ENCODE measurements around the gene PCDHA13.
"Not testable (repeated sequence)": the region's sequence is repeated elsewhere in the genome, so short reads cannot be mapped to it uniquely, and the experiment has no call there.

The PCDHA13 gene

DNA sequence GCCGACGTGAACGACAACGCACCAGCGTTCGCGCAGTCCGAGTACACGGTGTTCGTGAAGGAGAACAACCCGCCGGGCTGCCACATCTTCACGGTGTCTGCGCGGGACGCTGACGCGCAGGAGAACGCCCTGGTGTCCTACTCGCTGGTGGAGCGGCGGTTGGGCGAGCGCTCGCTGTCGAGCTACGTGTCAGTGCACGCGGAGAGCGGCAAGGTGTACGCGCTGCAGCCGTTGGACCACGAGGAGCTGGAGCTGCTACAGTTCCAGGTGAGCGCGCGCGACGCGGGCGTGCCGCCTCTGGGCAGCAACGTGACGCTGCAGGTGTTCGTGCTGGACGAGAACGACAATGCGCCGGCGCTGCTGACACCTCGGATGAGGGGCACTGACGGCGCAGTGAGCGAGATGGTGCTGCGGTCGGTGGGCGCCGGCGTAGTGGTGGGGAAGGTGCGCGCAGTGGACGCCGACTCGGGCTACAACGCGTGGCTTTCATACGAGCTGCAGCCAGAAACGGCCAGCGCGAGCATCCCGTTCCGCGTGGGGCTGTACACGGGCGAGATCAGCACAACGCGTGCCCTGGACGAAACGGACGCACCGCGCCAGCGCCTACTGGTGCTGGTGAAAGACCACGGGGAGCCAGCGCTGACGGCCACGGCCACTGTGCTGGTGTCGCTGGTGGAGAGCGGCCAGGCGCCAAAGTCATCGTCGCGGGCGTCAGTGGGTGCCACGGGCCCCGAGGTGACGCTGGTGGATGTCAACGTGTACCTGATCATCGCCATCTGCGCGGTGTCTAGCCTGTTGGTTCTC is 31.9 kb upstream of the PCDHA13 start:
- not testable (repeated sequence) for H2AFZ ChIP-seq (ENCODE audit: low read length, unreplicated experiment); H3K27me3 ChIP-seq (ENCODE audit: insufficient read depth, low read length); H3K4me1 ChIP-seq (ENCODE audit: control insufficient read depth, insufficient read depth, low read length, unreplicated experiment); H3K4me3 ChIP-seq (ENCODE audit: low read depth, low read length); H3K36me3 ChIP-seq (ENCODE audit: insufficient read depth, low read length); H3K27ac ChIP-seq (ENCODE audit: low read depth, low read length); H3K79me2 ChIP-seq (ENCODE audit: control insufficient read depth, insufficient read depth, low read length, unreplicated experiment)

- Histone ChIP-seq H3K27me3 (ENCODE audit: insufficient read depth, low read length) (no peaks in the 10 kb centered on the region), H2AFZ (ENCODE audit: low read length, unreplicated experiment) (no peak within 1 kb of the TSS), H3K4me1 (ENCODE audit: control insufficient read depth, insufficient read depth, low read length, unreplicated experiment) (no peaks in the 10 kb centered on the region), H3K79me2 (ENCODE audit: control insufficient read depth, insufficient read depth, low read length, unreplicated experiment) (no peaks in the 10 kb centered on the region), H3K36me3 (ENCODE audit: insufficient read depth, low read length) (no peaks in the 10 kb centered on the region), H3K27ac (ENCODE audit: low read depth, low read length) (no peak within 1 kb of the TSS), H3K4me3 (ENCODE audit: low read depth, low read length) (no peak within 1 kb of the TSS)
Observed at GRCh38 chr5:140855772-140856674, 25.9 kb upstream of the PCDHA13 start, which contains the start of gene PCDHA10. Gene PCDHA10, plus strand, starts transcription at chr5:140855897. Its CDS starts 152 bp downstream, at chr5:140856049.

DNA sequence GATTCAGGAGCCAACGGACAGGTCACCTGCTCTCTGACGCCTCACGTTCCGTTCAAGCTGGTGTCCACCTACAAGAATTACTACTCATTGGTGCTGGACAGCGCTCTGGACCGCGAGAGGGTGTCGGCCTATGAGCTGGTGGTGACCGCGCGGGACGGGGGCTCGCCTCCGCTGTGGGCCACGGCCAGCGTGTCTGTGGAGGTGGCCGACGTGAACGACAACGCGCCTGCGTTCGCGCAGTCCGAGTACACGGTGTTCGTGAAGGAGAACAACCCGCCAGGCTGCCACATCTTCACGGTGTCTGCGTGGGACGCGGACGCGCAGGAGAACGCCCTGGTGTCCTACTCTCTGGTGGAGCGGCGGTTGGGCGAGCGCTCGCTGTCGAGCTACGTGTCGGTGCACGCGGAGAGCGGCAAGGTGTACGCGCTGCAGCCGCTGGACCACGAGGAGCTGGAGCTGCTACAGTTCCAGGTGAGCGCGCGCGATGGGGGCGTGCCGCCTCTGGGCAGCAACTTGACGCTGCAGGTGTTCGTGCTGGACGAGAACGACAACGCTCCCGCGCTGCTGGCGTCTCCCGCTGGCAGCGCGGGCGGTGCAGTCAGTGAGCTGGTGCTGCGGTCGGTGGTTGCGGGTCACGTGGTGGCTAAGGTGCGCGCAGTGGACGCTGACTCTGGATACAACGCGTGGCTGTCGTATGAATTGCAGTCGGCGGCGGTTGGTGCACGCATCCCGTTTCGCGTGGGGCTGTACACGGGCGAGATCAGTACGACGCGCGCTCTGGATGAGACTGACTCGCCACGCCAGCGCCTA is 24.5 kb upstream of the PCDHA13 start:
- H3K27ac ChIP-seq (ENCODE audit: low read depth, low read length) = no peak overlapping the region
- no peaks in the 10 kb centered on the region for H3K79me2 ChIP-seq (ENCODE audit: control insufficient read depth, insufficient read depth, low read length, unreplicated experiment)
- H3K27me3 ChIP-seq (ENCODE audit: insufficient read depth, low read length) = no peaks in the 10 kb centered on the region
- H3K4me3 ChIP-seq (ENCODE audit: low read depth, low read length) = no peak overlapping the region
- H3K36me3 ChIP-seq (ENCODE audit: insufficient read depth, low read length) = no peaks in the 10 kb centered on the region
- no peak overlapping the region for H2AFZ ChIP-seq (ENCODE audit: low read length, unreplicated experiment)
- no peaks in the 10 kb centered on the region for H3K4me1 ChIP-seq (ENCODE audit: control insufficient read depth, insufficient read depth, low read length, unreplicated experiment)

- H3K27me3 ChIP-seq (ENCODE audit: insufficient read depth, low read length) = no peaks in the 10 kb centered on the region
- H3K4me3 ChIP-seq (ENCODE audit: low read depth, low read length) = no peak overlapping the region
- H3K36me3 ChIP-seq (ENCODE audit: insufficient read depth, low read length) = no peaks in the 10 kb centered on the region
- no peaks in the 10 kb centered on the region for H3K79me2 ChIP-seq (ENCODE audit: control insufficient read depth, insufficient read depth, low read length, unreplicated experiment)
- H3K4me1 ChIP-seq (ENCODE audit: control insufficient read depth, insufficient read depth, low read length, unreplicated experiment) = no peaks in the 10 kb centered on the region
- H2AFZ ChIP-seq (ENCODE audit: low read length, unreplicated experiment) = no peak overlapping the region
- no peak overlapping the region for H3K27ac ChIP-seq (ENCODE audit: low read depth, low read length)
Observed at GRCh38 chr5:140857987-140858240, 24.0 kb upstream of the PCDHA13 start.

DNA sequence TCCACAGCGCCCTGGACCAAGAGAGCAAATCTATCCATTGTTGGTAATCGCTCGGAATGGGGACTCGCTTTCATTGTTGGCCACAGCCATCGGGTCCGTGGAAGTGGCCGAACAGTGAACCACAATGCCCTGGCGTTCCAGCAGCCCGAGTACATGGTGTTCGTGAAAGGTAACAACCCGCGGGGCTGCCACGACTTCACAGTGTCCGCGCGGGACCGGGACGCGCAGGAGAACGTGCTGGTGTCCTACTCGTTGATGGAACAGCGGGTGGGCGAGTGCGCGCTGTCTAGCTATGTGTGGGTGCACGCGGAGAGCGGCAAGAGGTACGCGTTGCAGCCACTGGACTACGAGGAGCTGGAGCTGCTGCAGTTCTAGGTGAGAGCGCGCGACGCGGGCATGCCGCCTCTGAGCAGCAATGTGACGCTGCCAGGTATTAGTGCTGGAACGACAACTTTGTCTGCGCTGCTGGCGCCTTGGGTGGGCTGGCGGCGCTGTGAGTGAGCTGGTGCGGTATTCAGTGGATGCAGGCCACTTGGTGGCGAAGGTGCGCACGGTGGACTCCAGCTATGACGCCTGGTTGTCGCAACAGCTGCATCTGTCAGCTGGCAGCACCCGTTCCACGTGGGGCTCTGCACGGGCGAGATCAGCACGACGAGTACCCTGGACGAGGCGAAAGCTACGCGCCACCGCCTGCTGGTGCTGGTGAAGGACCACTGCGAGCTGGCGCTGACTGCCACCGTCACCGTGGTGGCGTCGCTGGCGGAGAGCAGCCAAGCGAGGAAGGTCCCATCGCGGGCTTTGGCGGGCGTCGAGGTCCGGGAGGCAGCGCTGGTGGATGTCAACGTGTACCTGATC is 19.3 kb upstream of the PCDHA13 start:
- peaks cover 4% of the 10 kb centered on the region; the same call in 1 of the 2 replicates for H3K27me3 ChIP-seq (ENCODE audit: insufficient read depth, low read length)
- H3K79me2 ChIP-seq (ENCODE audit: control insufficient read depth, insufficient read depth, low read length, unreplicated experiment) = no peaks in the 10 kb centered on the region

GRCh38 chr5:140868721-140869554 is 13.0 kb upstream of the PCDHA13 start, which contains the start of gene PCDHA11:
Gene PCDHA11, plus strand, starts transcription at chr5:140868957. Its CDS starts 147 bp downstream, at chr5:140869104.
- no peaks in the 10 kb centered on the region for H3K36me3 ChIP-seq (ENCODE audit: insufficient read depth, low read length)
- peaks cover 4% of the 10 kb centered on the region; the same call in 1 of the 2 replicates for H3K27me3 ChIP-seq (ENCODE audit: insufficient read depth, low read length)
- no peak within 1 kb of the TSS for H3K4me3 ChIP-seq (ENCODE audit: low read depth, low read length)
- no peak within 1 kb of the TSS for H3K27ac ChIP-seq (ENCODE audit: low read depth, low read length)
- no peaks in the 10 kb centered on the region for H3K4me1 ChIP-seq (ENCODE audit: control insufficient read depth, insufficient read depth, low read length, unreplicated experiment)
- H3K79me2 ChIP-seq (ENCODE audit: control insufficient read depth, insufficient read depth, low read length, unreplicated experiment) = no peaks in the 10 kb centered on the region
- no peak within 1 kb of the TSS for H2AFZ ChIP-seq (ENCODE audit: low read length, unreplicated experiment)

More for the DNA sequence above, 19.3 kb upstream of the PCDHA13 start:
- Histone ChIP-seq H3K4me1 (ENCODE audit: control insufficient read depth, insufficient read depth, low read length, unreplicated experiment) (no peaks in the 10 kb centered on the region), H3K4me3 (ENCODE audit: low read depth, low read length) (no peak overlapping the region), H2AFZ (ENCODE audit: low read length, unreplicated experiment) (no peak overlapping the region), H3K36me3 (ENCODE audit: insufficient read depth, low read length) (no peaks in the 10 kb centered on the region), H3K27ac (ENCODE audit: low read depth, low read length) (no peak overlapping the region)

DNA sequence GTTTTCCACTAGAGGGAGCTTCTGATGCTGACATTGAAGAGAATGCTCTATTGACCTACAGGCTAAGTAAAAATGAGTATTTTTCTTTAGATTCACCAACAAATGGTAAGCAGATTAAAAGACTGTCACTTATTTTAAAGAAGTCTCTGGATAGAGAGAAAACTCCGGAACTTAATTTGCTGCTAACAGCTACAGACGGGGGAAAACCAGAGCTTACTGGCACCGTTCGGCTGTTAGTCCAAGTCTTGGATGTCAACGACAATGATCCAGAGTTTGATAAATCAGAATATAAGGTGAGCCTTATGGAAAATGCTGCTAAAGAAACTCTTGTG is 12.4 kb upstream of the PCDHA13 start:
- Histone ChIP-seq H3K4me1 (ENCODE audit: control insufficient read depth, insufficient read depth, low read length, unreplicated experiment) (no peaks in the 10 kb centered on the region), H3K4me3 (ENCODE audit: low read depth, low read length) (no peak overlapping the region), H2AFZ (ENCODE audit: low read length, unreplicated experiment) (no peak overlapping the region), H3K27ac (ENCODE audit: low read depth, low read length) (no peak overlapping the region), H3K27me3 (ENCODE audit: insufficient read depth, low read length) (peaks cover 4% of the 10 kb centered on the region; the same call in 1 of the 2 replicates), H3K36me3 (ENCODE audit: insufficient read depth, low read length) (no peaks in the 10 kb centered on the region), H3K79me2 (ENCODE audit: control insufficient read depth, insufficient read depth, low read length, unreplicated experiment) (no peaks in the 10 kb centered on the region)

- H3K27ac ChIP-seq (ENCODE audit: low read depth, low read length) = no peak overlapping the region
- no peaks in the 10 kb centered on the region for H3K4me1 ChIP-seq (ENCODE audit: control insufficient read depth, insufficient read depth, low read length, unreplicated experiment)
- H2AFZ ChIP-seq (ENCODE audit: low read length, unreplicated experiment) = no peak overlapping the region
- H3K4me3 ChIP-seq (ENCODE audit: low read depth, low read length) = no peak overlapping the region
- peaks cover 4% of the 10 kb centered on the region; the same call in 1 of the 2 replicates for H3K27me3 ChIP-seq (ENCODE audit: insufficient read depth, low read length)
- H3K79me2 ChIP-seq (ENCODE audit: control insufficient read depth, insufficient read depth, low read length, unreplicated experiment) = no peaks in the 10 kb centered on the region
- H3K36me3 ChIP-seq (ENCODE audit: insufficient read depth, low read length) = no peaks in the 10 kb centered on the region
Observed at GRCh38 chr5:140870221-140871201, 11.4 kb upstream of the PCDHA13 start.
